IPS-20b (cell line): ENCODE data around the gene MAP3K5.

Source experiments
- H3K27ac ChIP-seq: one replicate; pipeline ENCODE4 v1.5.1; 2013; ENCODE audit warnings: low read length
- H3K27me3 ChIP-seq: 2 replicates; pipeline ENCODE4 v1.6.1; 2013; ENCODE audit warnings: mild to moderate bottlenecking, low read length, inconsistent platforms; ENCODE audit not compliant: insufficient read depth
- H3K36me3 ChIP-seq: 2 replicates; pipeline ENCODE4 v1.6.1; 2013; ENCODE audit warnings: low read depth, mild to moderate bottlenecking, inconsistent platforms, low read length, moderate library complexity; ENCODE audit not compliant: insufficient read depth
- H3K4me1 ChIP-seq: 2 replicates; pipeline ENCODE4 v1.6.1; 2013; ENCODE audit warnings: mild to moderate bottlenecking, control low read depth, inconsistent platforms, low read length, moderate library complexity; ENCODE audit not compliant: insufficient read depth
- H3K4me3 ChIP-seq: 2 replicates; pipeline ENCODE4 v1.5.1; 2013; ENCODE audit warnings: mild to moderate bottlenecking, low read length, inconsistent platforms
- H3K9ac ChIP-seq: 2 replicates; pipeline ENCODE4 v1.6.1; 2013; ENCODE audit warnings: low read depth, mild to moderate bottlenecking, inconsistent platforms, low read length, moderate library complexity
- H3K9me3 ChIP-seq: 2 replicates; pipeline ENCODE4 v1.6.1; 2013; ENCODE audit warnings: mild to moderate bottlenecking, low read depth, low read length, inconsistent platforms; ENCODE audit not compliant: insufficient read depth

MAP3K5 gene

GRCh38 chr6:136548582-136549299 is 243.5 kb downstream of the MAP3K5 start:
- peak overlapping the region; percentile 88 for H3K4me3 ChIP-seq
- no peaks in the 10 kb centered on the region for H3K9me3 ChIP-seq
- H3K27ac ChIP-seq: no peak overlapping the region
- no peaks in the 10 kb centered on the region for H3K36me3 ChIP-seq
- peaks cover 25% of the 10 kb centered on the region; the same call in 1 of the 2 replicates for H3K4me1 ChIP-seq
- H3K27me3 ChIP-seq: peaks cover 50% of the 10 kb centered on the region
- peak overlapping the region; percentile 77; the same call in 1 of the 2 replicates for H3K9ac ChIP-seq

GRCh38 chr6:136547871-136548270 is 244.4 kb downstream of the MAP3K5 start:
- H3K4me3 ChIP-seq: peak overlapping the region; percentile 88; the same call in 1 of the 2 replicates
- no peaks in the 10 kb centered on the region for H3K9me3 ChIP-seq

DNA sequence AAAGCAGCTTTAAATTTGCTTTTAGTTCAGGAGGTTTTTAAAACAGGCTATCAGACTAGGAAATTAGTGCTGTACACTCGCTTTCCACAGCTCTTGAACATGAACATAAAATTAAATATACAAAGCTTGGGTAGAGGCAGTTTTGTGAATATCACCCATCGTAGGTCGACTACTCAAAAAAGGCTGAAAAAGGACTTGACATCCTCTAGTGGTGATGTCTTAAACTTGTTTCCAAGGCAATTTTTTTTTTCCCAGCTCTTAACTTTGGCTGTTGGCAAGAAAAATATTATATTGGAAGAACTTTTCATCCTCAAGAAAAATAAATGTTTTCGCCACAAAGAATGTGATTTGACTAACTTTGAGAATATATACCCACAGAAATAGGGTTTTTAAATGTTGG is 244.9 kb downstream of the MAP3K5 start:
- Histone ChIP-seq H3K9ac (no peak overlapping the region), H3K4me1 (peaks cover 25% of the 10 kb centered on the region; the same call in 1 of the 2 replicates), H3K9me3 (no peaks in the 10 kb centered on the region), H3K27ac (no peak overlapping the region), H3K36me3 (no peaks in the 10 kb centered on the region), H3K27me3 (peaks cover 36% of the 10 kb centered on the region), H3K4me3 (no peak overlapping the region)

More at GRCh38 chr6:136547871-136548270, 244.4 kb downstream of the MAP3K5 start:
- peaks cover 41% of the 10 kb centered on the region for H3K27me3 ChIP-seq
- peaks cover 25% of the 10 kb centered on the region; the same call in 1 of the 2 replicates for H3K4me1 ChIP-seq
- no peaks in the 10 kb centered on the region for H3K36me3 ChIP-seq
- no peak overlapping the region for H3K9ac ChIP-seq
- no peak overlapping the region for H3K27ac ChIP-seq

DNA sequence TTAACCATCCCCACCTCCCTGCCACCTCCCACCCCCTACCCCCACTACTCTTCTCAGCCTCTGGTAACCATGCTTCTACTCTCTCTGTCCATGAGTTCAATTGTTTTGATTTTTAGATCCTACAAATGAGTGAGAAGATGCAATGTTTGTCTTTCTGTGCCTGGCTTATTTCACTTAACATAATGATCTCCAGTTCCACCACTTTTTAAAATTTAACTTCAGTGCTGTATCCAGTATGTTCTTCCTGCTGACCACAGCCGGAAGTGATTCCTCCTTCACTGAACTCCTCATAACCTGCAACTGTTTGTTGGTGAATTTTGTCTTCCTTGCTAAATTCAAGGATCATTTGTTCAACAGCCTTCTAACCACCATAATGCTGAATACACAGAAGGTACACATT is 245.9 kb downstream of the MAP3K5 start:
- H3K9ac ChIP-seq: no peak overlapping the region
- H3K27me3 ChIP-seq: peaks cover 25% of the 10 kb centered on the region
- H3K27ac ChIP-seq: no peak overlapping the region
- no peaks in the 10 kb centered on the region for H3K9me3 ChIP-seq
- H3K36me3 ChIP-seq: no peaks in the 10 kb centered on the region
- H3K4me3 ChIP-seq: no peak overlapping the region
- H3K4me1 ChIP-seq: peaks cover 25% of the 10 kb centered on the region; the same call in 1 of the 2 replicates

DNA sequence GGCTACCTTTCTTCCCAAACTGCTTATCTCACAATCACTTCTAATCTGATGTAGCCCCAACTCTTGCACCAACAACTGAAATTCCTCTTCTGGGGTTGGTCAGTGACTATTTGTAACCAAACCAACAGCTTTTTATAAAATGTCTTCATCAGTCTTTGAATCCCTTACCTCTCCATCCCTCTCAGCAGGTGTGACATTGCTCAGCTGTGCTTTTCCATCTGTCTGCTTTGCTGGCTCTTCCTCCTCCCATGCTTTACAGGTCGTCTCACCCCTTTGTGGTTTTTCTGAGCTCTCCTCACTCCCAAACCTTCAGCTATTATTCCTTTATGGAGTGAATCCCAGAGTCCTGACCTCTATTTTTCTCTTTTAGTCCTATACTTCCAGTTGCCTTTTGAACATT is 248.0 kb downstream of the MAP3K5 start:
- no peaks in the 10 kb centered on the region for H3K36me3 ChIP-seq
- H3K9ac ChIP-seq: no peak overlapping the region
- H3K9me3 ChIP-seq: no peaks in the 10 kb centered on the region
- peaks cover 13% of the 10 kb centered on the region for H3K27me3 ChIP-seq
- H3K4me3 ChIP-seq: no peak overlapping the region
- H3K27ac ChIP-seq: no peak overlapping the region
- H3K4me1 ChIP-seq: peaks cover 35% of the 10 kb centered on the region

DNA sequence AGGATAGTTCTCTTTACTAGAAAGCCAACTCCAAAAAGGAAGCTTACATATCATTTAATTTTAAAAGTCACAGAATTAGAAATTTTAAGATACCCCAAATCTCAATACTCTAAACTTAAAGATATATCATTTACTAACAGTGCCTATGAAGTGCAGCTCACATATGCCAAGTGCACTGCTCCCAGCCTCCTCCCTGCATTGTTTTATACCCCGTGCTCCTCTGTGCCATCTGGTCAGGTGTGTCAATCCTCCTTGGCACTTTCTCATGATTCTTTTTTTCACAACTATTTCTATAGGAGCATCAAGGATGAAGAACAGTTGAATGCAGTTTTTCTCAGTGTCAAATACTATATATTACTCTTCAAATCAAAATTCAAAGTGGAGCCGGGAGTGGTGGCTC is 250.9 kb downstream of the MAP3K5 start:
- no peaks in the 10 kb centered on the region for H3K9me3 ChIP-seq
- no peaks in the 10 kb centered on the region for H3K27me3 ChIP-seq
- no peak overlapping the region for H3K9ac ChIP-seq
- H3K36me3 ChIP-seq: no peaks in the 10 kb centered on the region
- no peak overlapping the region for H3K27ac ChIP-seq
- no peak overlapping the region for H3K4me3 ChIP-seq
- peaks cover 32% of the 10 kb centered on the region for H3K4me1 ChIP-seq

GRCh38 chr6:136539967-136540652 is 252.2 kb downstream of the MAP3K5 start:
- no peak overlapping the region for H3K4me3 ChIP-seq
- no peaks in the 10 kb centered on the region for H3K36me3 ChIP-seq
- H3K27me3 ChIP-seq: no peaks in the 10 kb centered on the region
- H3K9ac ChIP-seq: no peak overlapping the region
- no peak overlapping the region for H3K27ac ChIP-seq
- no peaks in the 10 kb centered on the region for H3K9me3 ChIP-seq
- peaks cover 28% of the 10 kb centered on the region for H3K4me1 ChIP-seq

- Histone ChIP-seq H3K36me3 (no peaks in the 10 kb centered on the region), H3K4me1 (peaks cover 22% of the 10 kb centered on the region), H3K9me3 (no peaks in the 10 kb centered on the region), H3K27me3 (no peaks in the 10 kb centered on the region), H3K9ac (no peak overlapping the region), H3K27ac (no peak overlapping the region), H3K4me3 (no peak overlapping the region)
These were observed 253.4 kb downstream of the MAP3K5 start for GRCh38 chr6:136538836-136539235.

- H3K9me3 ChIP-seq: no peaks in the 10 kb centered on the region
- H3K9ac ChIP-seq: no peak overlapping the region
- H3K27me3 ChIP-seq: no peaks in the 10 kb centered on the region
- peaks cover 29% of the 10 kb centered on the region for H3K4me1 ChIP-seq
- no peak overlapping the region for H3K4me3 ChIP-seq
- H3K27ac ChIP-seq: no peak overlapping the region
- no peaks in the 10 kb centered on the region for H3K36me3 ChIP-seq
These were observed 256.2 kb downstream of the MAP3K5 start for GRCh38 chr6:136535880-136536650.

GRCh38 chr6:136535017-136535765 is 257.1 kb downstream of the MAP3K5 start:
- no peak overlapping the region for H3K4me3 ChIP-seq
- H3K27ac ChIP-seq: no peak overlapping the region
- no peaks in the 10 kb centered on the region for H3K36me3 ChIP-seq
- H3K27me3 ChIP-seq: no peaks in the 10 kb centered on the region
- no peaks in the 10 kb centered on the region for H3K9me3 ChIP-seq
- H3K4me1 ChIP-seq: peaks cover 30% of the 10 kb centered on the region; the same call in 1 of the 2 replicates
- H3K9ac ChIP-seq: no peak overlapping the region

DNA sequence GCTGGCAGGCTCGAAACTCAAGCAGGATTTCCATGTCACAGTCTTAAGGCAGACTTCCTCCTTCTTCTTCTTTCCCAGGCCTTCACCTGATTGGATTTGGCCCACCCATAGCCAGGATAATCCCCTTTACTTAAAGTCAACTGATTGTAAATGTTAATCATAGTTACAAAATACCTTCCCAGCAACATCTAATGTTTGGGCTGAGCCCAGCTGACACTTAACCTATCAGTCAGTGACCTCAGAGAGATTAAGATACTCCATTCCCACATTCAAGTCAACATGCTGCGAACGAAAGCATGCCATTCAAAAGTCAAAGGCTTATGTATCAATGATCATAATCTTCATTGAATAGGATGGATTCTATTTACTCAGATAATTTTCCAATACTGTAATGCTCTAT is 258.0 kb downstream of the MAP3K5 start:
- no peaks in the 10 kb centered on the region for H3K9me3 ChIP-seq
- no peaks in the 10 kb centered on the region for H3K27me3 ChIP-seq
- H3K27ac ChIP-seq: no peak overlapping the region
- H3K36me3 ChIP-seq: no peaks in the 10 kb centered on the region
- H3K4me3 ChIP-seq: no peak overlapping the region
- no peak overlapping the region for H3K9ac ChIP-seq
- peaks cover 23% of the 10 kb centered on the region; the same call in 1 of the 2 replicates for H3K4me1 ChIP-seq
